ENCODE results near the gene ZNF57. TPM values are rescaled to one million over a fixed set of nuclear protein-coding genes. Genes with fewer than 3 reads are reported as not detected.
A peak's percentile ranks its signal among the peaks of the same experiment; 100 is the strongest.
"Not testable (repeated sequence)": the region's sequence is repeated elsewhere in the genome, so short reads cannot be mapped to it uniquely, and the experiment has no call there.

The ZNF57 gene
- total RNA-seq, 2 experiments from 2014 or later: 5.0 to 5.1 TPM

DNA sequence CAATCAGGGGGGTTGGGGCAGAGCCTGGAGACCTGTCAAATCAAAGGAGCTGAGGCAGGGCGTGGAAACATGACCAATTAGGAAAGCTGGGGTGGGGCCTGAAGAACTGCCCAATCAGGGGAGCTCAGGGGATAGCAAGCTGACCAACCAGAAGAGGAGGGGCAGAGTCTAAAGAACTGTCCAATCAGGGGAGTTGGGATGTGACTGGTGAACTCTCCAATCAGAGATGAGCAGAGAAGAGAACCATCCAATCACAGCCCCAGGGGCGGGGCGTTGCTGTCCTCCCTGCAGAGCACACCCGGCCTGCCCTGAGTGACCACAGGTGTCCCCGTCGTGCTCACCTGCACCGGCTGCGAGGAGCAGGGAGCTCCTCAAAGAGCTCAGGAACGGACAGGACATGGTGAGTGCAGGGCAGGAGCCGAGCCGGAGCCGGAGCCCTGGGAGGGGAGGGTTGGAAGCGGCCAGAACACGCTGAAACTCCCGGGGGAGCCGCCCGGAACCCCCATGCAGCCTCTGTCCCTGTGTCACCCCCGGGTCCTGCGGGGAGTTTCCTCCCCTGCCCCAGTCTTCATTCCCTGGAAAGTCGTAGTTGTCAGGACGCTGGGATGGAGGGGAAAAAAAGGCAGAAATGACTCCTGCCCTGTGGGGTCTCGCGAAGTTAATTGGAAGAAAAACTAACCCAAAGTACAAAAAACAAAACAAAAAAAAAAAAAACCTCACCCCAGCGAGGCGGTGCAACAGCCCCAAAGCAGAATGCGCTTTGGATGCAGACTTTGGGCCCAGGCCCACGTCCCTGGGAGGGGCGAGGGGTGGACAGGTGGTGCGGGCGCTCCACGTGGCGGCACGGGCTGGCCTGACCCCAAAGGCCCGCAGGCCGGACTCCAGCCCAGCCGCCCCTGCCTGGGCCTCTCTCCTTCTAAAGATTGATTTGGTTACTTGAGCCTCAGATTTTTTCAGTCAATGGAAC lies 33.4 kb upstream of the ZNF57 start, which contains the start of gene ZNF556:
Gene ZNF556 (plus strand): TSS at position 311 of the 967 bp plus-strand sequence. CDS start 87 bp downstream, at position 398.
- Mint-ChIP-seq H3K4me3 (no peak within 1 kb of the TSS), H3K4me1 (ENCODE audit: low read depth) (no peaks in the 10 kb centered on the region), H3K27me3 (peaks cover 2% of the 10 kb centered on the region), H3K27ac (no peak within 1 kb of the TSS), H3K36me3 (ENCODE audit: low read depth) (no peaks in the 10 kb centered on the region), H3K9me3 (no peaks in the 10 kb centered on the region)
- TF ChIP-seq, protein P1, sequence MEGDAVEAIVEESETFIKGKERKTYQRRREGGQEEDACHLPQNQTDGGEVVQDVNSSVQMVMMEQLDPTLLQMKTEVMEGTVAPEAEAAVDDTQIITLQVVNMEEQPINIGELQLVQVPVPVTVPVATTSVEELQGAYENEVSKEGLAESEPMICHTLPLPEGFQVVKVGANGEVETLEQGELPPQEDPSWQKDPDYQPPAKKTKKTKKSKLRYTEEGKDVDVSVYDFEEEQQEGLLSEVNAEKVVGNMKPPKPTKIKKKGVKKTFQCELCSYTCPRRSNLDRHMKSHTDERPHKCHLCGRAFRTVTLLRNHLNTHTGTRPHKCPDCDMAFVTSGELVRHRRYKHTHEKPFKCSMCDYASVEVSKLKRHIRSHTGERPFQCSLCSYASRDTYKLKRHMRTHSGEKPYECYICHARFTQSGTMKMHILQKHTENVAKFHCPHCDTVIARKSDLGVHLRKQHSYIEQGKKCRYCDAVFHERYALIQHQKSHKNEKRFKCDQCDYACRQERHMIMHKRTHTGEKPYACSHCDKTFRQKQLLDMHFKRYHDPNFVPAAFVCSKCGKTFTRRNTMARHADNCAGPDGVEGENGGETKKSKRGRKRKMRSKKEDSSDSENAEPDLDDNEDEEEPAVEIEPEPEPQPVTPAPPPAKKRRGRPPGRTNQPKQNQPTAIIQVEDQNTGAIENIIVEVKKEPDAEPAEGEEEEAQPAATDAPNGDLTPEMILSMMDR (IDR thresholded peaks at IDR 0.05): no peak
- POLR2A ChIA-PET: no interaction called here
- DNase-seq (peak; percentile 26), ATAC-seq (peak; percentile 71)
- CTCF ChIA-PET: interaction anchor here (0.8 to 1.1 kb wide), 2 partner anchors 20 to 220 kb away, joined by 3 to 6 read pairs; no protein-coding TSS in a partner anchor
- intact Hi-C loops (cut with micrococcal nuclease): no loop called here

DNA sequence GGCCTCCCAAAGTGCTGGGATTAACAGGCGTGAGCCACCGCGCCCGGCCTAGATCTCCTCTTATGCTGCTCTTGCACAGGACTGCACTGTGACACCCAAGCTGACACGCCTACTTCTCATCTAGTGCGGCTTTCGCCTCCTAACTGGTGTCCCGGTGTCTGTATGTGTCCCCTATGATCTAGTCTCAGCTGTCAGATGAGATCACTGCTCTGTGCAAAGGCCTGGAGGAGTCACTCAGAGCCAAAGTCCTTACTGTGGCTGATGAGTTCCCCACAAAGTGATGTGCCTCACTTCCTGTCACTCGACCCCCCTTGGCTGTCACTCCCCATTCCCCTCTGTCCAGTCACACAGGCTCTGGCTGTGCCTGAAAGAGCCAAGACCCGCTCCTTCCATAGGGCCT lies 31.1 kb upstream of the ZNF57 start:
- no peaks in the 10 kb centered on the region for H3K9me3 Mint-ChIP-seq
- peak; percentile 55 for ATAC-seq
- ChIA-PET POLR2A (no interaction called here), CTCF (interaction anchor here (4.2 kb wide), 1 partner anchor 221 kb away, joined by 21 read pairs; no protein-coding TSS in a partner anchor)
- no peak for DNase-seq
- H3K4me1 Mint-ChIP-seq (ENCODE audit: low read depth): no peaks in the 10 kb centered on the region
- intact Hi-C loops (cut with micrococcal nuclease): loop anchor here (5.0 kb wide), 1 partner anchor 222 kb away; no protein-coding TSS in a partner anchor
- H3K4me3 Mint-ChIP-seq: no peak overlapping the region
- peaks cover 2% of the 10 kb centered on the region for H3K27me3 Mint-ChIP-seq
- H3K27ac Mint-ChIP-seq: no peak overlapping the region
- no peaks in the 10 kb centered on the region for H3K36me3 Mint-ChIP-seq (ENCODE audit: low read depth)
- TF ChIP-seq, protein P1 (IDR thresholded peaks at IDR 0.05): no peak

GRCh38 chr19:2872175-2872574 lies 28.6 kb upstream of the ZNF57 start:
- H3K9me3 Mint-ChIP-seq; H3K4me3 Mint-ChIP-seq; H3K27me3 Mint-ChIP-seq; POLR2A ChIA-PET; ATAC-seq; H3K27ac Mint-ChIP-seq; H3K36me3 Mint-ChIP-seq (ENCODE audit: low read depth); H3K4me1 Mint-ChIP-seq (ENCODE audit: low read depth): not testable (repeated sequence)
- peak; percentile 42 for DNase-seq
- TF ChIP-seq, protein P1 (IDR thresholded peaks at IDR 0.05): peak; percentile 52
- intact Hi-C loops (cut with micrococcal nuclease): loop anchor here (5.0 kb wide), 1 partner anchor 225 kb away; no protein-coding TSS in a partner anchor
- CTCF ChIA-PET: interaction anchor here (0.7 to 4.2 kb wide), 8 partner anchors 13 to 224 kb away, joined by 3 to 21 read pairs (median 4); partner anchors contain the start of genes SGTA, ZNF554 and ZNF555

DNA sequence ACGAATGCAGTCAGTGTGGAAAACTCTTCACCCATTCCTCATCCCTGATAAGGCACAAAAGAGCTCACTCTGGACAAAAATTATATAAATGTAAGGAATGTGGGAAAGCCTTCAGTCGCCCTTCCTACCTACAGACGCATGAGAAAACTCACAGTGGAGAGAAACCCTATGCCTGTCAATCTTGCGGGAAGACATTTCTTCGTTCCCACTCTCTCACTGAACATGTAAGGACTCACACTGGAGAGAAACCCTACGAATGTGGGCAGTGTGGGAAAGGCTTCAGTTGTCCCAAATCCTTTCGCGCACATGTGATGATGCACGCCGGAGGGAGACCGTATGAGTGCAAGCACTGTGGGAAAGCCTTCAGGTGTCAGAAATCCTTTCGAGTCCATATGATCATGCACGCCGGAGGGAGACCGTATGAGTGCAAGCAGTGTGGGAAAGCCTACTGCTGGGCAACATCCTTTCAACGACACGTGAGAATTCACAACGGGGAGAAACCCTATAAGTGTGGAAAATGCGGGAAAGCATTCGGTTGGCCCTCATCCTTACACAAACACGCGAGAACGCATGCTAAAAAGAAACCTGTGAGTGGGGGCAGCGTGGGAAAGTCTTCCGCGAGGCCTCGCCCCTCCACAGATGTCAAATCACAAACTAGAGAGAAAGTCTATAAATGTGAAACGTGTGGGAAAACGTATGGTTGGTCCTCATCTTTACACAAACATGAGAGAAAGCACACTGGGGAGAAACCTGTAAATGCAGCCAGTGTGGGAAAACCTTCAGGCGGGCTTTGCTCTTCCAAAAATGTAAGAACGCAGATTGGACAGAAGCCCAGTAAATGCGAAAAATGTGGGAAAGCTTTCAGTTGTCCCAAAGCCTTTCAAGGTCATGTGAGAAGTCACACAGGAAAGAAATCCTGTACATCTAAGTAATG lies 23.1 kb upstream of the ZNF57 start:
- intact Hi-C loops (cut with micrococcal nuclease): no loop called here
- ChIA-PET POLR2A (no interaction called here), CTCF (no interaction called here)
- Mint-ChIP-seq H3K27ac (no peak overlapping the region), H3K9me3 (peaks cover 21% of the 10 kb centered on the region), H3K27me3 (no peaks in the 10 kb centered on the region), H3K36me3 (ENCODE audit: low read depth) (peaks cover 9% of the 10 kb centered on the region), H3K4me1 (ENCODE audit: low read depth) (no peaks in the 10 kb centered on the region), H3K4me3 (no peak overlapping the region)
- no peak for DNase-seq
- TF ChIP-seq, protein P1 (IDR thresholded peaks at IDR 0.05): no peak
- ATAC-seq: no peak

All from activated CD8-positive, alpha-beta T cell treated with anti-CD3 and anti-CD28 coated beads for 36 hours (primary cell).